ENCODE results near the gene TMEM100.

TMEM100 gene

DNA sequence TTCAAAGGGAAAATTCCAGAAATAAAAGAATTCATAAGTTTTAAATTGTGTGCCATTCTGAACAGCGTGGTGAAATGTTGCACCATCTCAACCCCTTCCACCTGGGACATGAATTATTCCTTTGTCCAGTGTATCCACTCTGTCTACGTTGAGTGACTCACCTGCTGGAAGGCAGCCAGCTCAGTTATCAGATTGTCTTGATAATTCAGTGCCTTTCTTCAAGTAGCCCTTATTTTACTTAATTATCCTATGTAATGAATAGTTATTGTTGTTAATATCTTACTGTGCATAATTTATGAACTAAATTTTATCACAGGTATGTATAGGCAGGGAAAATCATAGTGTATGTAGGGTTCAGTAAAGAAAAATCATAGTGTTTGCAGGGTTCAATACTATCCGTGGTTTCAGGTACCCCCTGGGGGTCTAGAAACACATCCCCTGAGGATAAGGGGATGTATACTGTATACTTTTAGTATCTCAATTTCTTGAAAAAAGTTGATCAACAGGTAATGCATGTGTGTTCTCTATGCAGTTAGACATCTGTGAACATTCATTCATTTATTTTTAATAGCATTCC lies 20.5 kb upstream of the TMEM100 start:
- no peak for DNase-seq (ENCODE audit: low read depth)

DNA sequence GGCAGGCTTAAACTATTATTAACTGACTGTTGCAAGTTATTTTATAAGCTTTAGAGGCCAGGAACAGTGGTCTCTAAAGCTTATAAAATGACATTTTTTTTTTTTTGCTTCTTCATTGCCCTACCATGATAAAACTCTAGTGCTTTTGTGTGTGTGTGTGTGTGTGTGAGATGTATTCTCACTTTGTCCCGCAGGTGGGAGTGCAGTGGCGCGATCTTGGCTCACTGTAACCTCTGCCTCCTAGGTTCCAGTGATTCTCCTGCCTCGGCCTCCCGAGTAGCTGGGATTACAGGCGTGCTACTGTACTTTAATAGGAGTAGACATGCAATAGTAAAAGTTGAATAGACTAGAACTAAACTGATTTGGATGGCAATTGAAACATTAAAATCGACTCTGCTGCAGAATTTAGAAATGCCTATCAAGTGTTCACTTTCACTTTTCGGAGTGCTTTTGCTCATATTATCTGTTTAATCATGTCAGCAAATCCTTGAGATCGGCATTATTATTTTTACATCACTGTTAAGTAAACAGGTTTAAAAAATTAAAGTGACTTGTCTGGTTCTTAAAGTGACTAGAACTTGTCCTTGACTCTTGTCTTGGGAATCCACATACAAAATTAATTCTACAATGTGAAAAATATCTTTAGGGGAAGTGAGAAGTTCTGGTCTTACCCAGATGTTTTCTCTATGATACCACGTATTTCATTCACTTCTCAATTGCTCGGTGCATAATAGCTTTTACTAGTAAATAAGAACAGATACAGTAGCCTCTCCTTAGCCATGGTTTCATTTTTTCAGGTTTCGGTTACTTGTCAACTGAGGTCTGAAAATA lies 19.8 kb upstream of the TMEM100 start:
- DNase-seq (ENCODE audit: low read depth) = no peak

DNA sequence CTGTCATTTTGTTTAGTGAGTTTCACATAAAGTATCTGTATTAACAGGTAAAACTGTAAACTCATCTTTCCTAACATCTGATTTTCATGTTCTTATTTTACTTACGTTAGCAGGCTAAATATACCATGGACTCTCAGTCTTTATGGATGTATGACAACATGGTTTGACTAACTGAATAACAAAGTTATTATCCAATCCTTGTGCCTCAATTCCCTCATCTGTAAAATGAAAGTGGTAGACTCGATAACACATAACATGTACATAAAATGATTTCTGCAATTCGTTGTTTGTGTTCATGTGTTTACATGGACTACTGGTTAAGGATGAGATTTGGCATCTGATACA lies 18.7 kb upstream of the TMEM100 start:
- DNase-seq (ENCODE audit: low read depth) = no peak

GRCh38 chr17:55740511-55741355 lies 18.1 kb upstream of the TMEM100 start:
- DNase-seq (ENCODE audit: low read depth) = no peak

- DNase-seq (ENCODE audit: low read depth) = no peak
These were observed 15.4 kb upstream of the TMEM100 start for GRCh38 chr17:55737976-55738501.

DNA sequence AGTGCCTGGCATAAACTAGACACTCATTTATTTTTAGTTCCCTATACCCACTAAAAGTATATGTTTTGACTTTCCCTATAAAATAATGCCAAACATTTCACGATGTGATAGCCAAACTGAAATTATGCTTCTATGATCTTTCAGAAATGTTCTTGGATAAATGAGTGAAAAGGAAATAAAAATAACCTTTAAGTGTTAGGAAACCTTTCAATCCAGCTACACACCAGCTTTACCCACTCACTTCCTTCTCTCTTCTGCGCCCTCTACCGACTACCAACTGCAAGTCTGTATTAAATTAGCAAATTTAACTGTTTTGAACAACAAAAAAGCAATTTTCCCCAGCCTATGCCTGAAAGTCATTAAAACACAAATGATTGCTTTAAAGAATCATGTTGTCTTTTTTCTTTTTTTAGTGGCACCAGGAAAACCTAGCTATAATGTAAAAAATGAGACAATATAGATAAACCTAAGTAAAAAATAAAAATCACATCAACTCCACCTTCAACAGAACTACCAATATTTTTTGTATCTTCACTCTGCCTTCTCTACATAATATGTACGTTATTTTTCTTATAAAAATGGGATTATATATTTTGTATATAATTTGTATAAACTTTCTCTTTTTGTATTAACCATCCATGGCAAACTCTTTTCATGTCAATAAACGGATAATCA lies 13.2 kb upstream of the TMEM100 start:
- DNase-seq (ENCODE audit: low read depth) = peak; percentile 11

DNA sequence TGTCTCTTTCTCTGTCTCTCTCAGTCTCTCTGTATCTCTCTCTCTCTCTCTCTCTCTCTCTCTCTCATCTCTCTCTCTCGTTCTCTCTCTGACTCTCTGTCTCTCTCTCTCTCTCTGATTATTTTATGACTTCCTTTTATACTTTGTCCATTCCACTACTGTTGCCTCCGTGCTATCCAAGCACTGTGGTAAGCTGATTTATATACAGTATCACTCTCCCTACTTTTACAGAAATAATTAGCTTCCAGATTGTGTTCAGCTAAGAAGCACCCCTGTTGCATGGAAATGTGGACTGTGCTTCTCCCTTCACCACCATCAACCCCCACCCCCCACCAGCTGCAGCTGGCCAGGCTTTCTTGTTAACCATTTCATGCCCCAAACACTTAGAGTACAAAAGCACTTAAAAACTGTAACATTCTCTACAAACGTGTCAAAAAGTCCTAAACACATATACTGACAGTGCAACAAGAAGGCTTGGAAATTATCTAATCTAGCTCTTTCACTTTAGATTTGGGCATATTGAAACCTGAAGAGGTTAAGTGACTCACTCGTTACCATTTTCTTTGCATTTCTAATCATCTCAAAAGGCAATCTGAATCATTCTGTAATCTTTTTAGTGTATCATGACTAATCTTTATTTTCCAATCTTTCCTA lies 11.6 kb upstream of the TMEM100 start:
- DNase-seq (ENCODE audit: low read depth) = peak; percentile 38

GRCh38 chr17:55731586-55732250 lies 9.1 kb upstream of the TMEM100 start:
- no peak for DNase-seq (ENCODE audit: low read depth)

- DNase-seq (ENCODE audit: low read depth) = no peak
These were observed 8.1 kb upstream of the TMEM100 start for GRCh38 chr17:55730808-55731207.

- DNase-seq (ENCODE audit: low read depth) = no peak
These were observed 7.7 kb upstream of the TMEM100 start for GRCh38 chr17:55730380-55730779.

DNA sequence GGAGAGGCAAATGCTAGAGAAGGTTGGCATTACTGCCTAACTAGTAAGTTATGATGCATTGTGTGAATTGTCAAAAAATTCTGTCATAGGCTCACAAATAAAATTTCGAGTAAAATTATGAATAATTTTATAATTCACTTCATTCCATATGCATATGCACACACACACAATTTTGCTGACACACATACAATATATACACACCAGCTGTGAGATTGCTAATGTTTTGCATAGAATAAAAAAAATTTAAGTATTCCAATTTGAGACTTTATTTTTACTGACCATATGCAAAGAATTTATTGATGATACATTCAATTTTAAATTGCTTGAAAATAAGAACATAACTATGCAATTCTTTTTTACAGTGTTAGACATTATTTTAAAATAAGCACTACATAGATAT lies 6.8 kb upstream of the TMEM100 start:
- DNase-seq (ENCODE audit: low read depth) = no peak

GRCh38 chr17:55728833-55729232 lies 6.2 kb upstream of the TMEM100 start:
- no peak for DNase-seq (ENCODE audit: low read depth)

DNA sequence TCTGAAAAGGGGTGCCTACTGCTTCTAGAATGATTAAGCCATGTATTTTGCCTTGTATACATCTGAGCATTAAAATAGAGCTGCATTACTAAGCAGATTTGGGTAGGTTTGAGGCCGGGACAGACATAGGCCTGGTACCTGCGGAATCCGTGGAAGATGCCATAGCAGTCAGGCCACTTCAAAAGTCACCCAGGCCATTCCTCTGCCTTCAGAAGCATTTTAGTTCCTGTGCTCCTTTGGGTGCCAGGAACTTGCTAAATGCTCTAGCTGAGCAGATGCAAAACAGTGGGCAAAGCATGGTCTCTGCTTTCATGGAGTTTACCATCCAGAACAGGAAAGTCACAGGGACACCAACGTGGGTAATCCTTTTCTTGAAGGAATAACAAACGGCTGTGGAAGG lies 5.7 kb upstream of the TMEM100 start:
- DNase-seq (ENCODE audit: low read depth) = no peak

DNA sequence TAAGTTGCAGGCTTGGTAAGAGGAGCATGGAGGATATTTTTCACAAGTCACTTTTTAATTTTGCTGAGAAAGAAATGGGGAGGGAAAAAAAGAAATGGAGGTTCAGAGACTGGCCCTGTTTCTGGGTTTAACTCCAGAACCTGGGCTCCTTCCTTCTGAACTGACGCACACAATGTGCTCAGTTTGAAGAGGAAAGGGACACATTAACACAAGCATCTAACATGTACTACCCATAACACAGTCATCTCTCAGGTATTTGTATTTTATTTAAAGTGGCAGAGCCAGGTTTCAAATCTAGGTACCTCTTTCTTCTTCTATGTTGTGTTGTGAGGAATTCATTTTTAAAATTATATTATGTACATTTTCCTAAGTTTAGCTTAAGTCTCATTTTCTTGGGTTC lies 5.3 kb upstream of the TMEM100 start:
- no peak for DNase-seq (ENCODE audit: low read depth)

GRCh38 chr17:55727275-55727674 lies 4.6 kb upstream of the TMEM100 start:
- DNase-seq (ENCODE audit: low read depth) = no peak

GRCh38 chr17:55726440-55726839 lies 3.8 kb upstream of the TMEM100 start:
- peak; percentile 81 for DNase-seq (ENCODE audit: low read depth)

DNA sequence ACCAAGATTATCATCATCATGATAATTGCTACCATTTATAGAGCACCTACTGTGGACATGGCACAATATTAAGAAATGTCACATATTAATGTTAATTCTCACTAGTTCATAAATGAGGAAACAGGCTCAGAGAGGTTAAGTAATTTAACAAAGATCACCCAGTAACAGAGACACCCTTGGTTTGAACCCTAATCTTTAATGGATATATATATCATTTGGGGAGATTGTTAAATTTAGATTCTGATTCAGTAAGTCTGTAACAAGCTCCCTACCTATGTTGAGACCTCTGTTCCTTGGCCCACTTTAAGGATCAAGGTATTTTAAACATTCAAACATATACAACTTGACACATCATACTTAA lies 804 bp upstream of the TMEM100 start:
- DNase-seq (ENCODE audit: low read depth) = no peak

- DNase-seq (ENCODE audit: low read depth) = no peak
These were observed 488 bp downstream of the TMEM100 start for GRCh38 chr17:55722016-55722736.

DNA sequence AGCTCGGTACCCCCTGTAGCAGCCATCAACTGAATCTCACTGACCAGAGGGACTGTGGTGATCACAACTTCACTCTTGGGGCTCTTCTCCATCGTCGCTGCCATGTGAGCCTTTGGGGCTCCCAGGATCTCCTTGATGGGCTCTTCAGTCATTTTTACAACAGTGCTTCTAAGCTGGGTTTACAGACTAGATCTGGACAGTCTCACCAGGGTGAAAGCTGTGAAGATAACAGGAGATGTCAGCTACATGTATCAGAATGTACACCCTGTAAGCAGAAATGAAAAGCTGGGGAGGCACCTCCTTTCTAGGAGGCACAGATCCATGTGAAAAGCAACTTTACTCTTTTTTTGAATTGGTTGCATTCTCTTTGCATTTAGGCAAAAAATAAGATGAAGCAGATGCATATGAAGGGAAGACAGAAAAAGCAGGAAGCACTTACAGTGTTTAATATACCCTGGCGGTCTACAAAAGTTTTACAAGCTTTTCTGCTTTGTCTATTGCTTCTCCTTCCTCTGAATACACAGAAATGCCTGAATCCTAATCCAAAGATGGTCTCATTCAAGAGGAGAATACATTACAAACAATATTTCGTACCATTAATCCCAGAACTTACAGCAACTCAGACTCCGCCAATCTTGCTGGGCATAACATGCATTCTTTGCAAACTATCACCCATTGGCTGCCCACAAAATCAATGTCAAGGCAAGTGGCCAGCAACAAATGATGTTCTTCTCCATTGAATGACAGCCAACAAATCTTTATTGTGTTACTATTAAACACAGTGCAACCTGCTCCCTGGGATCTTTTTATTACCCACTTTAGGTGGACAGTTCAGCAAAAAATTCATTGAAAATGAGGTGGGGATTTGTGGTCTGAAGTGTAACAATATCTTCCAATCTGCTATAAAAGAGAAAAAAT lies 1.5 kb downstream of the TMEM100 start:
- DNase-seq (ENCODE audit: low read depth) = no peak
